Lung (tissue), 12 donors: Measurements from ENCODE around the gene HS6ST2. TPM values are rescaled to one million over a fixed set of nuclear protein-coding genes. Genes with fewer than 3 reads are reported as not detected.

ENCODE experiments used
- ATAC-seq: fragments of 200-7000 bp; cut with Tn5 transposase; one replicate; pipeline ENCODE4 v1.9.1; 2020; ENCODE audit warnings: moderate number of reproducible peaks; ENCODE audit not compliant: insufficient read depth, low FRiP score
- DNase-seq, 3 donors: peaks; one replicate each; pipeline ENCODE4 v3.0.0-alpha.2; 2013 to 2017
- H3K27ac ChIP-seq, 2 donors: one replicate each; pipeline ENCODE4 v1.5.1; 2013; ENCODE audit warnings: mild to moderate bottlenecking in 2 of 2, moderate library complexity in 2 of 2, control low read depth in 1 of 2, inconsistent platforms in 1 of 2, low read depth in 1 of 2, low read length in 1 of 2
- H3K27me3 ChIP-seq, 3 donors: one replicate each; pipeline ENCODE4 v1.5.1; 2013; ENCODE audit warnings: low read length in 2 of 3; ENCODE audit not compliant: control insufficient read depth in 3 of 3, insufficient read depth in 3 of 3
- H3K36me3 ChIP-seq, 4 donors: one replicate each; pipeline ENCODE4 v1.5.1; 2013; ENCODE audit warnings: low read length in 4 of 4, mild to moderate bottlenecking in 1 of 4, moderate library complexity in 1 of 4; ENCODE audit not compliant: control insufficient read depth in 4 of 4, insufficient read depth in 4 of 4
- H3K4me1 ChIP-seq, 5 donors: one replicate each; pipeline ENCODE4 v1.5.1; 2013; ENCODE audit warnings: low read length in 5 of 5, mild to moderate bottlenecking in 2 of 5, moderate library complexity in 1 of 5; ENCODE audit not compliant: control insufficient read depth in 5 of 5, insufficient read depth in 5 of 5
- H3K4me3 ChIP-seq: one replicate; pipeline ENCODE4 v1.5.1; 2013; ENCODE audit warnings: mild to moderate bottlenecking, control low read depth, moderate library complexity
- H3K9ac ChIP-seq, 2 donors: one replicate each; pipeline ENCODE4 v1.5.1; 2013; ENCODE audit warnings: low read length in 2 of 2, control low read depth in 1 of 2; ENCODE audit not compliant: insufficient read depth in 1 of 2
- H3K9me3 ChIP-seq, 4 donors: one replicate each; pipeline ENCODE4 v1.5.1; 2013; ENCODE audit warnings: low read length in 3 of 4, mild to moderate bottlenecking in 1 of 4, moderate library complexity in 1 of 4; ENCODE audit not compliant: control insufficient read depth in 4 of 4, insufficient read depth in 3 of 4
- WGBS, 2 donors: extraction: QIAGEN DNeasy Blood & Tissue Kit; methylation state at CpG; one replicate each; pipeline ENCODE4 v1.1.7; 2013; 5-methylcytosine and 5-hydroxymethylcytosine counted together
- polyA plus RNA-seq, 2 donors: library from polyadenylated mRNA; stranded (reverse); fragments of 200-250 nt; gene quantifications; one replicate each; pipeline ENCODE4 v1.2.1, GENCODE V29; 2013
- total RNA-seq, 2 donors: library from RNA; depleted of rRNA in 1 of 2; stranded (reverse); fragments of >200 nt in 1 of 2; gene quantifications; one replicate each; pipeline ENCODE4 v1.2.1, GENCODE V29; 2014 to 2021
- TF ChIP-seq, protein P1 (sequence below): IDR thresholded peaks from 2 replicates; pipeline ENCODE4 v1.5.1; 2012; ENCODE audit warnings: mild to moderate bottlenecking; ENCODE audit errors: control extremely low read depth, extremely low read depth
- donor health status: control.
- donor health status: control.
- donor health status: Bipolar disorder and iron deficiency.
- donor health status: healthy.
- donor health status: DM: yes; HTN: yes; CAD: no.

The HS6ST2 gene
- total and polyA plus RNA-seq, 4 donors = 0.28 to 14.3 (median 2.2) TPM

DNA sequence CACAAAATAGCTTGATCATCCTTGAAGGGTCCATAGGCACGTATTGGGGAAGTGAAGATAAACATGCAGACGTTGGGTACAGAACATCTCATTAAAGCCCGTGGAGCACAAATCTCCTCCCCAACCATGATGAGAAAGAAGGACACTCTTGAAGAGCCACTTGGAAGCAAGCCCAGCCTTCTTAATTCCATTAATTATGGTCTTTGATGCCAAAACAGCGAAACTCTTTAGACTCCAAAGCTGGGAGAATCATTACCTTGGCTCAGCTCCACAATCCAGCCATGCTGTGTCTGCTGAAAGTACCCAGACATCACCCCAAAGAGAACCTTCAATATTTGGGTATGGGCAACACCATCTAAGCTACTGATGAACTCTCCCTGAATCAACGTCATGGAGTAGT, 300.6 kb downstream of the HS6ST2 start:
- Histone ChIP-seq H3K9me3 (no peaks in the 10 kb centered on the region), H3K27ac (no peak overlapping the region), H3K4me3 (no peak overlapping the region), H3K36me3 (no peaks in the 10 kb centered on the region), H3K27me3 (peaks cover 0 to 39% (median 16%) of the 10 kb centered on the region in 3 donors), H3K9ac (no peak overlapping the region), H3K4me1 (no peaks in the 10 kb centered on the region)
- no peak for ATAC-seq
- 58 to 79% methylated on average over 5 of the region's 5 CpGs for WGBS, 2 donors
- no peak for DNase-seq
- TF ChIP-seq, protein P1, sequence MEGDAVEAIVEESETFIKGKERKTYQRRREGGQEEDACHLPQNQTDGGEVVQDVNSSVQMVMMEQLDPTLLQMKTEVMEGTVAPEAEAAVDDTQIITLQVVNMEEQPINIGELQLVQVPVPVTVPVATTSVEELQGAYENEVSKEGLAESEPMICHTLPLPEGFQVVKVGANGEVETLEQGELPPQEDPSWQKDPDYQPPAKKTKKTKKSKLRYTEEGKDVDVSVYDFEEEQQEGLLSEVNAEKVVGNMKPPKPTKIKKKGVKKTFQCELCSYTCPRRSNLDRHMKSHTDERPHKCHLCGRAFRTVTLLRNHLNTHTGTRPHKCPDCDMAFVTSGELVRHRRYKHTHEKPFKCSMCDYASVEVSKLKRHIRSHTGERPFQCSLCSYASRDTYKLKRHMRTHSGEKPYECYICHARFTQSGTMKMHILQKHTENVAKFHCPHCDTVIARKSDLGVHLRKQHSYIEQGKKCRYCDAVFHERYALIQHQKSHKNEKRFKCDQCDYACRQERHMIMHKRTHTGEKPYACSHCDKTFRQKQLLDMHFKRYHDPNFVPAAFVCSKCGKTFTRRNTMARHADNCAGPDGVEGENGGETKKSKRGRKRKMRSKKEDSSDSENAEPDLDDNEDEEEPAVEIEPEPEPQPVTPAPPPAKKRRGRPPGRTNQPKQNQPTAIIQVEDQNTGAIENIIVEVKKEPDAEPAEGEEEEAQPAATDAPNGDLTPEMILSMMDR = no peak

DNA sequence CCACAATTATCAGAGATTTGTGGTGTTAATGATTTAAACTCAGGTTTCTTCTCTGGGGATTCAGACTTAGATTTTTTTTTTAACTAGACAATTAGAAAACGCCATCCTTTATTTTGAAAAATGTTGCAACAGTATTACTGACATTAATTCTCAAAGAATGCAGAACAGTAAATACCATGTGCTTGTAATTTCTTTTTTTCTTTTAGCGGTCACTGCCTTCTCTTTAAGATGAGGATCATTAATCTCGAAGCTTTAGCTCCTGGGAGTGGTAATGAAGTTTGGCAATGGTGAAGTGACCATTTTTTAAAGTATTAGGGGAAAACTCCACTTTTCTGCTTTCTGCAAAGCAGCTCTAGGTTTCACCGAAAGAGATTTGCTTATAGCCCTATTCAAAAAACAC, 305.6 kb downstream of the HS6ST2 start:
- H3K27ac ChIP-seq = no peak overlapping the region
- H3K4me3 ChIP-seq = no peak overlapping the region
- 56 to 79% methylated on average over 4 of the region's 4 CpGs for WGBS, 2 donors
- no peak for ATAC-seq
- H3K9me3 ChIP-seq = no peaks in the 10 kb centered on the region
- no peaks in the 10 kb centered on the region for H3K4me1 ChIP-seq
- H3K9ac ChIP-seq = no peak overlapping the region
- H3K27me3 ChIP-seq = peaks cover 0 to 27% (median 26%) of the 10 kb centered on the region in 3 donors
- DNase-seq = no peak
- TF ChIP-seq, protein P1 = no peak
- no peaks in the 10 kb centered on the region for H3K36me3 ChIP-seq

DNA sequence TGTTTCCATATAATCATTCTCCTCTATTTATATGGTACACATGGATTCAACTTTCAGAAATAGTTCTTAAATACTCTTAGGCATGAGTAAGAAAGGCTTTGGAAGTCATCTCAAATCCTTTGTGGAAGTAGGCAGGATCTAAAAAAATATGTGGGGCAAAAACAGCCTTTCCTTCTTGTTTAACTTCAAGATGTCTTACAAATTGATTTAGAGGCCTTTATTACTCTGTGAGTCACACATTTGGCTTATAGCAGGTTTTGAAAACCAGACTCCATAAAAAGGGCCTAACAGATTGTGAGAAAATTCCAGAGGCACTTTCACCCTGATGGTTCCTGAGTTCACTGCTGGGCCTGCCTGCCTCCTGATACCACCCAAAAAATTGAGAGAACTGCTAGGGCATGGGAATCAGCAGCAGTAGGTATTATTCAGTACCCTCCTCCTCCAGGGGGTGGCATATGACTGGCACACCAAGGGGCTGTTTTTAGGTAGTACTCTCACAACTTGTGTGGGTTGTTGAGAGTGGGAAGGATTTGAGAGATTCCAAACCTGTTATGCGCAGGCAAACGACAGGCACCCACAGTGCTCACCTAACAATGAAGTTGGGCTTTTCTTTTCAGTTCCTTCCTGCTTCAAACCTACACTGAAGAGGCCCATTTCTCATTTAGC, 306.9 kb downstream of the HS6ST2 start:
- Histone ChIP-seq H3K4me1 (no peaks in the 10 kb centered on the region), H3K27ac (no peak overlapping the region), H3K27me3 (peaks cover 0 to 32% (median 19%) of the 10 kb centered on the region in 3 donors), H3K9me3 (peaks cover 0 to 2% (median 0%) of the 10 kb centered on the region in 4 donors), H3K4me3 (no peak overlapping the region), H3K36me3 (no peaks in the 10 kb centered on the region), H3K9ac (no peak overlapping the region)
- TF ChIP-seq, protein P1 = no peak
- ATAC-seq = no peak
- DNase-seq = no peak
- WGBS, 2 donors = 63 to 88% methylated on average over 2 of the region's 2 CpGs

DNA sequence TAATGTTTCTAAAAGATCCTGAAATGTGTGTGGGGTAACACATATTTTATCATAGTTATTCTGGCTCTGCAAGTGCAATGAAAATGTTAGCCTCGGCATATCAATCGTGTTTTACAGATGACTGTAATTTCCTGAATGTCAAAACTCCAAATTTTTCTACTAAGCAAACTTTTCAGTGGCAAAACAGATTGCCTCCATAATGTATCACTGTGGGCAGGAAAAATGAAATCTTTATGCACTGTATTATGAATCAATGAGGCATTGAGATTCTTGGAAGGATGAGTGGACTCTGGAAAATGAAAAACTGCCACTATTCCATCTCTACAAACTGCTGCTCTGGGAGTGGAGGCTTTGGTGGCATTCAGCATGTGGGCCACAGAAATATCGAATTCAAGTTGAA, 309.5 kb downstream of the HS6ST2 start:
- TF ChIP-seq, protein P1 = no peak
- Histone ChIP-seq H3K9ac (no peak overlapping the region), H3K4me3 (no peak overlapping the region), H3K9me3 (peaks cover 0 to 2% (median 0%) of the 10 kb centered on the region in 4 donors), H3K27ac (no peak overlapping the region), H3K4me1 (no peaks in the 10 kb centered on the region), H3K36me3 (no peaks in the 10 kb centered on the region), H3K27me3 (peaks cover 0 to 39% (median 18%) of the 10 kb centered on the region in 3 donors)
- ATAC-seq (no peak), DNase-seq (no peak)
- WGBS, 2 donors = 71 to 77% methylated on average over 3 of the region's 3 CpGs
